ENCODE results near the gene GNG14.
A peak's percentile ranks its signal among the peaks of the same experiment; 100 is the strongest.

The GNG14 gene

GRCh38 chr19:12727745-12728433 is 40.1 kb downstream of the GNG14 start:
- Histone ChIP-seq H3K27ac (no peak overlapping the region), H3K27me3 (replicated peaks) (no peaks in the 10 kb centered on the region), H3K36me3 (replicated peaks) (peaks cover 37% of the 10 kb centered on the region), H3K4me3 (ENCODE audit: low read depth, low read length) (no peak overlapping the region)
- no peak for DNase-seq
- in situ Hi-C loops (cut with HindIII; ENCODE audit: low pct_ligation_motif_present, low sequenced_read_pairs): no loop called here
- TF ChIP-seq CTCF (IDR thresholded peaks at IDR 0.05; ENCODE audit: low read depth, low read length, missing control alignments): no peak

- in situ Hi-C loops (cut with HindIII; ENCODE audit: low pct_ligation_motif_present, low sequenced_read_pairs): no loop called here
- Histone ChIP-seq H3K4me3 (ENCODE audit: low read depth, low read length) (no peak overlapping the region), H3K27ac (no peak overlapping the region), H3K36me3 (replicated peaks) (peaks cover 37% of the 10 kb centered on the region), H3K27me3 (replicated peaks) (no peaks in the 10 kb centered on the region)
- no peak for TF ChIP-seq CTCF (IDR thresholded peaks at IDR 0.05; ENCODE audit: low read depth, low read length, missing control alignments)
- DNase-seq: no peak
Measured at GRCh38 chr19:12730064-12730463, 42.3 kb downstream of the GNG14 start.

- Histone ChIP-seq H3K27me3 (replicated peaks) (no peaks in the 10 kb centered on the region), H3K27ac (no peak overlapping the region), H3K36me3 (replicated peaks) (peaks cover 37% of the 10 kb centered on the region), H3K4me3 (ENCODE audit: low read depth, low read length) (no peak overlapping the region)
- in situ Hi-C loops (cut with HindIII; ENCODE audit: low pct_ligation_motif_present, low sequenced_read_pairs): no loop called here
- no peak for TF ChIP-seq CTCF (IDR thresholded peaks at IDR 0.05; ENCODE audit: low read depth, low read length, missing control alignments)
- DNase-seq: no peak
Measured at GRCh38 chr19:12731337-12731736, 43.5 kb downstream of the GNG14 start.

GRCh38 chr19:12733369-12734214 is 45.8 kb downstream of the GNG14 start:
- DNase-seq: no peak
- peak overlapping the region; percentile 89 for H3K27ac ChIP-seq
- no peaks in the 10 kb centered on the region for H3K27me3 ChIP-seq (replicated peaks)
- in situ Hi-C loops (cut with HindIII; ENCODE audit: low pct_ligation_motif_present, low sequenced_read_pairs): no loop called here
- TF ChIP-seq CTCF (IDR thresholded peaks at IDR 0.05; ENCODE audit: low read depth, low read length, missing control alignments): peak; percentile 70
- H3K36me3 ChIP-seq (replicated peaks): peaks cover 28% of the 10 kb centered on the region
- H3K4me3 ChIP-seq (ENCODE audit: low read depth, low read length): peak overlapping the region; percentile 94

- Histone ChIP-seq H3K27me3 (replicated peaks) (no peaks in the 10 kb centered on the region), H3K27ac (peak within 1 kb of the TSS; percentile 96), H3K36me3 (replicated peaks) (no peaks in the 10 kb centered on the region), H3K4me3 (ENCODE audit: low read depth, low read length) (peak within 1 kb of the TSS; percentile 97)
- in situ Hi-C loops (cut with HindIII; ENCODE audit: low pct_ligation_motif_present, low sequenced_read_pairs): no loop called here
- peak; percentile 100 for DNase-seq
- TF ChIP-seq CTCF (IDR thresholded peaks at IDR 0.05; ENCODE audit: low read depth, low read length, missing control alignments): no peak
Measured at GRCh38 chr19:12736995-12737834, 49.4 kb downstream of the GNG14 start, which contains the start of gene GET3. Gene GET3, plus strand, starts transcription at chr19:12737497. Its CDS starts 9 bp downstream, at chr19:12737506.
